GM21529 (cell line): ENCODE data around the gene SUGCT.
A peak's percentile ranks its signal among the peaks of the same experiment; 100 is the strongest.
"Not testable (repeated sequence)": the region's sequence is repeated elsewhere in the genome, so short reads cannot be mapped to it uniquely, and the experiment has no call there.

ENCODE experiments used
- ATAC-seq: cut with Tn5 transposase; IDR thresholded peaks from one replicate; pipeline ENCODE4 v1.9.1; 2021; ENCODE audit not compliant: unreplicated experiment

The SUGCT gene

DNA sequence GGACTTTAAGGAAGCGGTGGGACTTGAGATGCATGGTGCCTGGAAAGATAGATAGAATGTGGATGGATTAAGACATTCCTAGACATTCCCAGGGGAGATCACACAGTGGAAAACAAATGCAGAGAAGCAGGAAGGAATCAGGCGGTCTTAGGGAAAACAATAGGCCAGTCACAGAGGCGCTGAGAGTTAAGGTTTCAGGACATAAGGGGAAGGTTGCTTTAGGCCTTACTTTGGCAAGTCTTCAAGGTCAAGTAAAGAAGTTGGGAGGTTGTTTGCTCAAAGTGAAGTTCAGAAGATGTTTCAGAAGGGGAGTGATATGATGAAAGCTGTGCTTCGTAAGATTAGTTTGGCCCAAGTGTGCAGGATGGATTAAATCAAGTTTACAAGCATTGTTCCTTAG, 109.4 kb downstream of the SUGCT start:
- ATAC-seq, result no peak

DNA sequence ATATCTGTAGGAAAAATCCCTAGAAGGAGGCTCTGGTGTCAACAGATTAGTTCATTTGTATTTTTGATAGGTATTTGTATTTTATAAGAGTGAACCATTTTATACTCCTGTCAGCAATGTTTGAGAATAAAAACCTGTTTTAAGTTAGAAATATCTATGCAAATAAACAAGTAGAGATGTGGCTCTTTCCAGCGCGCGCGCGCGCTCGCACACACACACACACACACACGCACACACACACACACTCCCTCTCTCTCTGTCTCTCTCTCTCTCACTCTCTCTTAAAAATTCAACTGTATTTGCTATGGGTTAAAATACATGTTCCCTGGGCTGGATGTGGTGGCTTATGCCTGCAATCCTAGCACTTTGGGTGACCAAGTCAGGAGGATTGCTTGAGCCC, 113.9 kb downstream of the SUGCT start:
- no peak for ATAC-seq

DNA sequence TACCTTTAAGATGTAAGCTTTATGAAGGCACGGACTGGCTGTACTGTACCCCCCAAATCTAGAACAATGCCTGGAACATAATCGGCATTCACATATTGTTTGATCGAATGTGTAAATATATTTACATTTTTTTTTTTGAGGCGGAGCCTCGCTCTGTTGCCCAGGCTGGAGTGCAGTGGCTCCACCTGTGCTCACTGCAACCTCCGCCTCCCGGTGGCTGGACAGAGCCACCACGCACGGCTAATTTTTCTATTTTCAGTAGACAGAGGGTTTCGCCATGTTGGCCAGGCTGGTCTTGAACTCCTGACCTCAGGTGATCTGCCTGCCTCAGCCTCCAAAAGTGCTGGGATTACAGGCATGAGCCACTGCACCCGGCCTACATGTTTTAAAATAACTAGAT, 118.6 kb downstream of the SUGCT start:
- not testable (repeated sequence) for ATAC-seq

DNA sequence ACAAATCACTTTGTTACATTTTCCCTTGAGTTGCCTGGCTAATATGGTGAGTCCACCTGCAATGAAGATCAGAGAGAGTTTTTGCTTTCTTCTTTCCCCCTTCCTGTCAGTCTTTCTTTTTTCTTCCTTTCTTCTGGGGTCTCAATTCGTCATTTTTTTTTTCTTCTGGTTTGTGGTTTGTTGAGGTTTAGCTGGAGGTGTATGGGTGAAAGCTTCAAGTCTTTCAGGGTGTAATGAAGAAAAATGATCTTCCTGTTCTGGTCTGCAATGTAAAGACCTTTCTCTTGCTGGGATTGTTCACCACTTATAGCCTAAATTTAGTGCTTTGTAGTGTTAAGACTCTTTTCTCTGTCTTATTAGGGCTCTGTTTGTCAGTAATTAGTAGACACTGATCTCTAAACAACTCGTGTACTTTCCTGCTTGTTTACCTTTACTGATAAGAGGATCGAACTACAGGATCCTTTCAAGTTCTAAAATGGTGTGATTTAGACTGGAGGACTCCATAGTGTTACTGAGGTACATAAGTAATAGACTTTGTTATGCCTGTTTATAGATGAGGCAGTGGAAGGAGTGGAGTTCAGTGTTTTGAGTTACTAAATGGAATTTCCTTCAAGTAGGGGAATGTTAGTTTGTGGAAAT, 129.1 kb downstream of the SUGCT start:
- ATAC-seq, result no peak

DNA sequence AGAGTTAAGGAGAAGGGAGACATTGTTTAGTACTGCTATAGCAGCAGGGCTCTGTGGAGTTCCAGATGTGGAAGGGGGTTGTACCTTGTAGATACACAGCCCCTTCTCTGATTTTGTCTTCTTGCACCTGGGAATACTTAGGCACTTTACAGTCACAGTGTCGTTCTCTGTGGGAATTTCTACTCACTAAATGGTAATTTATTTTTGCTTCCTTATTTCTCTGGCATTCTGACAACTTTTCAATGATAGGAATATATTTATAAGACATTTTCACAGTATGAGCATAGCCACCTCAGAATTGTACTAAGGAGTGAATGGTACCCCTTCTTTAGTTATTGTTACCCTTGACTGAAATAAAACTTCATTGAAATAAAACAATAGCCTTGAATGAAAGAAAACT, 132.8 kb downstream of the SUGCT start:
- ATAC-seq, result no peak

DNA sequence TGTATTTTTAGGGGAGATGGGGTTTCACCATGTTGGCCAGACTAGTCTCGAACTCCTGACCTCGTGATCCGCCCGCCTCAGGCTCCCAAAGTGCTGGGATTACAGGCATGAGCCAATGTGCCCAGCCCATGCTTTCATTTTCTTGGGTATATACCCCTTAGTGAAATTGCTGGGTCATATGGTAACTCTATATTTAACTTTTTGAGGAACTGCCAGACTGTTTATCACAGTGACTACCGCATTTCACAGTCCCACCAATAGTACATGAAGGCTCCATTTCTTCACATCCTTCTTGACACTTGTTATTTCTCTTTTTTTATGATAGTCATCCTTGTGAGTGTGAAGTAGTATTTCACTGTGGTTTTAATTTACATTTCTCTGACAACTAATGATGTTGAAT, 134.0 kb downstream of the SUGCT start:
- not testable (repeated sequence) for ATAC-seq

DNA sequence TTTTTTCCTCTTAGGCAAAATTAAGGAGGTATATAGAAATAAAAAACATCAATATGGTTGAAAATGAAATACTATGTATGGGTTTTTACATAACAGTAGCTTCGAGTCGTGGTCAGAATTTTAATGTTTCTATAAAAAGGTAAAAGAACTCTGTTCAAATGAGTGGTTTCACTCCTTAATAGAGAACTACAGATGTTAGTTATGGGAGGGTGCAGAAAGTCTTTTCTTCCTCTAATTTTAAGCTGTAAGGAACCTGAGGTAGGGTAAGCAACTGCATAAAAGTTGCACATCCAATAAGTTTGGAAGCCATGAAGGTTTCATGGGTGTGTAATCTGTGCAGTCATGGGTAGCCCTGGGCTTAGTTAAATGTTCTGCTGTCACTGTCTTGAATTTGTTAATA, 141.3 kb downstream of the SUGCT start:
- ATAC-seq, result no peak

DNA sequence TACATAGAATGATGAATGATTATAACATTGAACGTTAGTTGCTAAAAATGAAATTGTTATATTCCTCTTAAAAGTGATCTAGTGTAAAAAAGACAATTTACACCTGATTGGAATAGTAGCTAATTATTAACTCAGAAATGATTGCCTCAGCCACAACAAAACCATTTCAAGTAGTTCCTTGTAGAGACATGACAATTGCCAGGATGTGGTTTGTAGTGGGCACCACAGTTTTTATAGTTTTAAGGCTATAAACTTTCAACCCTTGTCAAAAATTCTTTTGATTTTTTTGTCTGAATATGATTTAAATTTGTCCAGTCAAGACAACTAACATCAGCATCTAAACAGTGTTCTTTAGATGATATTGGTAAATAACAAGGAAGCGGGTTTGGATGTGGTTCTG, 145.2 kb downstream of the SUGCT start:
- ATAC-seq, result no peak

DNA sequence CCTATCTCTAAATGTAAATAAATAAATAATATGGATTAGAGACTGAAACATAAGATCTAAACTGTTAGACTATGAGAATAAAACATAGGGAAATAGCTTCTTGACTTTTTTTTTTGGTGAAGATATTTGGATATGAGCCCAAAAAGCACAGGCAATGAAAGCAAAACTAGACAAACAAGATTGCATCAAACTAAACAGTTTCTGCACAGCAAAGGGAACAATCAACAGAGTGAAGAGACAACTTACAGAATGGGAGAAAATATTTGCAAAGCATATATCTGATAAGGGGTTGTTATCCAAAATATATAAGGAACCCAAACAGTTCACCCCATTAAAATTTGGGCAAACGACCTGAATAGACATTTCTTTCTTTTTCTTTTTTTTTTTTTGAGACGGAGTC, 148.1 kb downstream of the SUGCT start:
- no peak for ATAC-seq

DNA sequence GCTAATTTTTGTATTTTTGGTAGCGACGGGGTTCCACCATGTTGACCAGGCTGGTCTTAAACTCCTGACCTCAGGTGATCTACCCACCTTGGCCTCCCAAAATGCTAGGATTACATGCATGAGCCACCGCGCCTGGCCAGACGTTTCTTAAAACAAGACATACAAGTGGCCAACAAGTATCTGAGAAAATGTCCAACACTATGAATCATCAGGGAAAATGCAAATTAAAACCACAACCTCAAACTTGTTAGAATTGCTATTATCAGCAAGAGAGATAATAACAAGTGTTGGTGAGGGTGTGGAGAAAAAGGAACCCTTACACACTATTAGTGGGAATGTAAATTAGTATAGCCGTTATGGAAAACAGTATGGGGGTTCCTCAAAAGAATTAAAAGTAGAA, 148.6 kb downstream of the SUGCT start:
- ATAC-seq, result no peak

DNA sequence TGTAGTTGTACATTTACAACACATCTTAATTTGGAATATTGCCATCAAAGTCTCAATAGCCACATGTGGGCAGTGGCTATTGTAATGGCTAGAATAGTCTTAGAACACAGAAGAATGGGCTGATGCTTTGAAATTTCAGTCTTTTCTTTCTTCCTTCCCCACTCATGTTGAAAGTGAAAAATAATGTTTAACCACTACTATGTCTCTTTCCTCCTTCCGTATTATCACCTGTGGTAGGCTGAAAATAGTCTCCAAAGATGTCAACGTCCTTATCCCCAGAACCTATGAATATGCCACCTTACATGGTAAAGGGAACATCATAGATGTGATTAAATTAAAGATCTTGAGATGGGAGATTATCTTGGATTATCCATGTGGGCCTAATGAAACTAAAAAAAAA, 154.0 kb downstream of the SUGCT start:
- ATAC-seq, result no peak

DNA sequence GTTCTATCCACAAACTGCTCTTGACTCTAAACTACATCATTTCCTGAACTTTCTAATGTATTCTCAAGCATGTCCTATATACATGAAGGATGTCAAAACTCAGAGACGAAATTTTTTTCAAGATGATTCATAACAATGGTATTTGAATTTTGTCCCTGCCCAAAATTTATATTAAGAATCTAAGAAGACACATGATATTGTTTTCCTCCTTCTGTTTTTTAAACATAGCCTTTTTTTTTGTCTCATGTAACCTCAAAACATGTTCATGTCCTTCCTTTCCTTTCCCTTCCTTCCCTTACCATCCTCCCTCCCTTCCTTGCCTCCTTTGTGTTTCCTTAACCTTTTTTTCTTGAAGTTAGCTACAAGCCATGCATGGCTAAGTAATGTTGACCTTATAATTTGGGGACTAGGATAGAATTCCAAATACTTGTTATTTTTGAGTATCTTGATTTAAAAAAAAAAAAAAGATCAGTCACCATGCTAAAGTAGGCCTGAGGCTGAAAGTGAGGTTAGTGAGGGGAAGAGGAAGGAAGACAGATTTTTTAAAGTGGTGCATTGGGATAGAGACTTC, 163.0 kb downstream of the SUGCT start:
- no peak for ATAC-seq

DNA sequence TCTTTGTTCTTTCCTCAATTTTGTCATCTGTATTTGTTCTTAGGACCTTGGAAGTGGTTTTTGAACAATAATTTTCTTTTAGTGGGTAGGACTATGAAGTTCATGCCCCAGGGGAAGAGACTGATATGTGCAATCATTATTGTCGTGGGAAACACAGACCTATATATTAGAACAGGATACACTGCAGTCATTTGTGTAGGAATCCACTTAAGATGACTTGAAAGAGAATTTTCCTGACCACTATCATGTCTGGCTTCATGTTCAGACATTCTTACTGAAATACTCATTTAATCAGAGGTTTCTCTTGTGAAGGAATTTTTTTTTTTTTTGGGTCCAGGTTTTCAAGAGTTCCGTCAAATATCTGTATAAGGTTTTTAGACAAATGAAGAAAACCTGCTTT, 163.6 kb downstream of the SUGCT start:
- no peak for ATAC-seq

DNA sequence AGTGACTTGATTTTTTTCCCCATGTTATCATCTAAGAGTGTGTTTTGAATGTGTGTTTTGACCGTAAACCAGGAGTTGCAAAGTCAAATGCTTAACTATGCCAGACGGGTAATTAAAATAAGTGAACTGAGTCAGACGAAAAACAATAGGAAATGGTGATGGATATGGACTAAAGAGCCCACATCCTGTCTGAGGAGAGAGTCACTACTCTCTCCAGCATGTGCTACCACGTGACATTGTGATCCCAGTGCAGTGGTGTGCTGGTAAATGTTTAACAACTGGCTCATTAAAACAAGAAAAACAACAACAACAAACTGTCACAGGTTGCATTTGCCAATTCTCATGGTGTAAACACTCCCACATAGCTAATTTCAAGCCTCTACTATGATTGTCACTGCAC, 164.3 kb downstream of the SUGCT start:
- no peak for ATAC-seq

DNA sequence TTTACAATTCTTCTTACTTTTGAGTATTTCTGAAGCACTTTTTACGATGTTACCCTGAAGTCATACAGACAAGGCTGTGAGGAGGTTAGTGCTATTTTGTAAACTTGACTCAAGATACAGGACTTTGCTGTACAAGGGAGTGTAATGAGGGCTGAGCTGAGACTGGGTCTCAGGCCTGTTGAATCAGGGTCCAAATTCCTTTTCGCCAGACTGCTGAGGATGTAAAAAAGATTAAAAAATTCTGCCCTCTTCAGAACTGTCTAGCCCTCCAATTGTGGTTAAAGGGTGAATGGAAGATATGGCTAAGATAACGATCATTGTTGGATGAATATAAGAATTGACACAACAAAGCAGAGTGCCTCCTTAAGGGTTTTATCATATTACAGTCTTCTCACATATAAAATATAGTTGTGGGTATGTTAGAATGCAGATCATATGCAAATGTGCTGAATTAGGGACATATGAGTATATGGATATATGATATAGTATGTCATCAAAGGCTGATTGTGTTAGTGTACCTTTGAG, 165.4 kb downstream of the SUGCT start:
- ATAC-seq, result no peak

DNA sequence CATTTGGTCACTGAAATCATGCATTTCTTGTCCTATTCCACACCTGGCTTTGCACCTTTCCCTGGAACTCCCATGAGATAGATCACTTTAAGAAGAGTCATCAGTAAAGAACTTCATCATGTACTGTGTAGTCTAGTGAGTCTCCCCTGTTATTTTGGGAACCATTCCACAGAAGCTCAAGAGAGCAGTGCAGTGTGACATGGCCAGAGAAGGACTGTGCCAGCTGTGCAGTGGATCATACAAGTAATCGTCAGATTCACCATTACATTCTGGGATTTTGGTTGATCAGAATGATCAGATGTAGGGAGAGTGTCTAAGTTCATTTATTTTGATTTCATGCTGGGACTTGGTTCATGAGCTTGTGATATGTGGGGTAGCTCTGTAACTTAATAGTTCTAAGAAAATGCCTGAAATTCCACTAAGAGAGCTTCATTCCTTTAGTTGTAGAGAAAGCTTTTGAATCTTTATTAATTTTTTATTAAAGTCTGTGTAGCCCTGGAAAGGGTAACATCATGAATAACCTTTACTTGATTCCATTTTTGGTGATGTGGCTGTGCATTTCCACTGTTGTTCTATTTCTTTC, 166.8 kb downstream of the SUGCT start:
- ATAC-seq, result no peak

DNA sequence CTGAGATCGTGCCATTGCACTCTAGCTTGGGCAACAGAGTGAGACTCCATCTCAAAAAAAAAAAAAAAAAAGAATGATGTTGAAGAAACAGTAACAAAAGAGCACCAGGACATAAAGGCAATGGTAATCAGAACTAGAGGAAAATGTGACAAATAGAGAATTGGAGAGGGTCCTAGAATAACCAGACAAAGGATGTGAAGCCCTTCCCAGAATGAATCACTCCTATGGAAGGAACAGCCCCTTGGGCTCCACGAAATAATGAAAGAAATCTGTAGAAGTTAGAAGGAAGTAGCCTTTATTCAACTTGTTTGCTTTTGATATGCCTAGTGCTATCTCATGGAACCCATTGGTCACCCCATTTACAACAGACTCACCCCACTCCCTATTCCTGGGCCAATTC, 169.2 kb downstream of the SUGCT start:
- no peak for ATAC-seq

DNA sequence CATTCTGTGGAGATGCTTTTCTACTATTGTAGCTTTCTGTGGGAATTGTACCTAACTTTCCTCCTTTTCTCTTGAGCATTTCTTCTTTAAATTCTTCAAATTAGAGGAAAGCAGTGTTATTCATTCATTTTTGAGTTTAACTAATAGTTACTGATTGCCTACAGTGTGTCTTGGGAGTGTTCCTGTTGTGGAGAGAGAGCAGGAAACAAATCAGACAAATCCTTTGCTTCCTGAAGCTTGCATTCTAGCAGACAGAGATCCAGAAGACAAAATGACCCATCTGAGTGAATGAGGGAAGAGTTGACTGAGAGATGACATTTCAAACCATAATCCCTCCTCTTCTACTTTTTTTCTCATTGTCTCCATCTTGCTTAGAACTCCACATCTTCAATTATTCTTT, 170.4 kb downstream of the SUGCT start:
- ATAC-seq, result no peak

DNA sequence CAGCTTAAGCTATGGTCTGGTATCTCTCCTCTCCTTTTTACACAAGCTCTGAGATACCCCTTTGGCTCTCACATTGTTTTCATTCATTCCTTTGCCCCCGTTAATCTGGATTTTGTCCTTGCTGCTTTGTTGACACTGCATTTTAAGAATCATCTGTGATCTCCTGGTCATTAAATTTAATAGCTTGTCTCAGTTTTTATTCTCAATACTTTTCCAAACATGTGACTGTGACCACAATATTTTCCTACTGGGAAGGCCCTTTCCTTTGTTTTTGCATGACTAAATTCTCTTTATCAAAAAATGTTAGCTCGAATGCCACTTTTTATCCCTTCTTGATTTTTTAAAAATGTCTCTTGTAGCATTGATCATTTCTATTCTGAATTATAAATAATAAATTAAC, 171.2 kb downstream of the SUGCT start:
- ATAC-seq, result no peak

DNA sequence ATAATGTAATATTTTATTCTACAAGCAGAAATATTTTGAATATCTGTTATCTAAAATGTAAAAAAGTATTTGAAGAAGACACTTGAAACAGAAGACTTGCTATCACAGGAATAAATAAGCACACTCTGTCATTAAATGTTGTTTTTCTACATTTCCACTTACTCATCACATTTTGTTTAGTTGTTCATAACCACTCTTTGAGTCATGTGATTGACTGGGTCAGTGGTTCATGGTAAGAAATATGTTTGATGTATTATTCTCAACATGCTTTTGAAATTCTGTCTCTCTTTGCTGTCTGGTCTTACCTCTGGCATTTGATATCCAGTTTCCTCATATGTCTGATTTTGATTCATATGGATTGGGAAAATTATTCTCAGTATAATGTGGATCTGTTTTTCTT, 171.8 kb downstream of the SUGCT start:
- ATAC-seq, result no peak

DNA sequence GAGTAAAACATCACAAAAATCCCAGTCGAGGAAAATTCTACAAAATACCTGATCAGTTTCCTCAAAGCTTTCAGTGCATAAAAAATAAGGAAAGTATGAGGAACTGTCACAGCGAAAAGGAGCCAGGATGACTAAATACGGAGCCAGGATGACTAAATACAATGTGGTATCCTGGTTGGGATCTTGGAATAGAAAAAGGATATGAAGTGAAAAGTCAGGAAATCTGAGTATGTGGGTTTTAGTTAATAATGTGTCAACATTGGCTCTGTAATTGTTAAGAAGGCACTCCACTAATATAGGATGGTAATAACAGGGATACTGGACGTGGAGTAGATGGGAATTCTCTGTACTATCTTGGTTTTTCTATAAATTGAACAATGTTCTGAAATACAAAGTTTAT, 175.5 kb downstream of the SUGCT start:
- no peak for ATAC-seq

DNA sequence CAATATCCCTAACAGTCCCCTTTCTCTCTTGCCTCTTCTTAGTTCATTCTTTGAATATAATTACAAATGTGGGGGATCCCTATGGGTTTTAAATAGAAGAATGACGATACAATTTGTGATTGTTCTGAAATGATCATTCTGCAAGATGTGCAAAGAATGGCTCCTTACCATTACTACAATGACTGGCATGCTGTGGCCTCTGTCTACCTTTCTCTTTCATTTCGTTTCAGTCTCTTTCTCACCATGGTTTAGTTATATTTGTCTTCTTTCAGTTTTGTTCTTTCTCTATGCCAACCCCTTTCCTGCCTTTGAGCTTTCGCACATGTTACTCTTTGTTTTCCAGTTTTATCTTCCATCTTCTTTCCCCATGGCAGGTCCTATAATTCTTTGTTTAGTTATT, 176.5 kb downstream of the SUGCT start:
- peak; percentile 100 for ATAC-seq

DNA sequence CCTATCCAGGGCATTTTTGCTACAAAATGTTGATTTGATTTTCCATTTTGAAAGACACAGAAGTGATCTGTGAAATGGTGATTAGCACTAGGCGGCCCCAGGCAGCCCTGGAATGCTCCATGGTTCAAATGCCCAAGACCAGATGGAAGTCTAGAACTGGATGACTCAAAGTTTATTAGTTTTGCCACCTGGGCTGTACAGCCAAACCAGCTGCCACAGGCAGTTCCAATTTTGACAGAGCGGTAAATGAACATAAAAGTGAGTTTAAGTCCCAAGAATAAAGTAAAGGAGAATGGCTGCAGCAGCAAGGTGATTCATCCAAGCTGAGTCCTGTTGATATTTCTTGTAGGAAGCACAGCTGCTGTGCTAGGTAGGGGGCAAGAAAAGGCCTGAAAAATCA, 180.5 kb downstream of the SUGCT start:
- ATAC-seq, result no peak
